GM18858 (cell line): ENCODE results near the gene ACSM5.

Source experiments
- ATAC-seq: cut with Tn5 transposase; IDR thresholded peaks from one replicate; pipeline ENCODE4 v1.9.1; 2021; ENCODE audit not compliant: unreplicated experiment

The ACSM5 gene

GRCh38 chr16:20409398-20410120 is at the start of gene ACSM5:
ACSM5 (plus strand) TSS chr16:20409534; CDS start chr16:20411485, 1,951 bp downstream.
- no peak for ATAC-seq

- no peak for ATAC-seq
These were observed 49.3 kb upstream of the ACSM5 start for GRCh38 chr16:20359997-20360396.

- no peak for ATAC-seq
These were observed 46.1 kb upstream of the ACSM5 start for GRCh38 chr16:20363191-20363590.

GRCh38 chr16:20364051-20364450 is 45.3 kb upstream of the ACSM5 start:
- ATAC-seq: no peak

DNA sequence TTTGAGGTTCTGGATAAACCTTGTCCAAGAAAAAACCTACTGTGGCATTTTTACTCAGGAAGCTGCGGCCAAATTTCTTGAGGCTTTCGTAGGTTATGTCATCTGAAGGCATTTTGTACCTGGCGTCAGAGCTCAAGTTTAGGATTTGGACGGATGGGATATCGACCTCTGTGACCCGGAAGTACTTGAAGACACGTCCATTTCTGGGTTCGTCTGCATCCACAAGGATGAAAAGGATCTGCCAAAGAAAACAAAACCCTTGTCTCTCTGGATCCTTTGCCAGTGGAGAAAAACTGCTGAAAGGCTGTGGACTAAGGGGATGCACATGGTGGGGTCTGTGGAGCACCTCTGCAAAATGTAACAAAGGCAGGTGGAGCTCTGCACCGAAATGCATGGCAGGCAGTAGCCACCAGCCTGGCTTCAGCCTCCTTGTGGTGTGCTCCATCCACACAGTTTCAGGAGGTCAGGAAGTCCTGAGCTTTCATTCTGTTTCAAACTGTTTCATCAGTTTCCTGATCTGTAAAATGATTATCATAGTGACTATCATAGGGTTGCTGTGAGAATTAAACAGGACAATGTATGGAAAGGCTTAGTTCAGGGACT is 39.8 kb upstream of the ACSM5 start:
- ATAC-seq: no peak

- no peak for ATAC-seq
These were observed 36.6 kb upstream of the ACSM5 start for GRCh38 chr16:20372701-20373100.

- no peak for ATAC-seq
These were observed 32.2 kb upstream of the ACSM5 start for GRCh38 chr16:20377181-20377580.

DNA sequence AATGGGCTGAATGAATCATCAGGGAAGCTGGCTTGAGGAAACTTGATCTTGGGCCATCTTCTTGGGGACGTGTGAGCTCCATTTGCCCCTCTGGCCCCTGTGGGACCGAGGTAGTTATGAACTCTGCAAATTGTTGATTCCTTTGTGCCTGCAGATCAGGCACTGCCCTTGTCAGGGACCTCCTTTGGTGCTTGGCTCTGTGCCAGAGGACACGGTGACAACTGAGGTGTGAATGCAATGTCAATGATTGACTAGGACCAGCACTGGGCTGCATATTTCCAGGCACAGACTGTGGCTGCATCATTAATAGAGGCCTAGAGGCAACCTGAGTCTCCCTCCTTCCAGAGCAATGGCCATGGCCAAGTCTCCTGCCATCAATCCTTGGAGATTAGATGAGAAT is 28.6 kb upstream of the ACSM5 start:
- ATAC-seq: no peak

DNA sequence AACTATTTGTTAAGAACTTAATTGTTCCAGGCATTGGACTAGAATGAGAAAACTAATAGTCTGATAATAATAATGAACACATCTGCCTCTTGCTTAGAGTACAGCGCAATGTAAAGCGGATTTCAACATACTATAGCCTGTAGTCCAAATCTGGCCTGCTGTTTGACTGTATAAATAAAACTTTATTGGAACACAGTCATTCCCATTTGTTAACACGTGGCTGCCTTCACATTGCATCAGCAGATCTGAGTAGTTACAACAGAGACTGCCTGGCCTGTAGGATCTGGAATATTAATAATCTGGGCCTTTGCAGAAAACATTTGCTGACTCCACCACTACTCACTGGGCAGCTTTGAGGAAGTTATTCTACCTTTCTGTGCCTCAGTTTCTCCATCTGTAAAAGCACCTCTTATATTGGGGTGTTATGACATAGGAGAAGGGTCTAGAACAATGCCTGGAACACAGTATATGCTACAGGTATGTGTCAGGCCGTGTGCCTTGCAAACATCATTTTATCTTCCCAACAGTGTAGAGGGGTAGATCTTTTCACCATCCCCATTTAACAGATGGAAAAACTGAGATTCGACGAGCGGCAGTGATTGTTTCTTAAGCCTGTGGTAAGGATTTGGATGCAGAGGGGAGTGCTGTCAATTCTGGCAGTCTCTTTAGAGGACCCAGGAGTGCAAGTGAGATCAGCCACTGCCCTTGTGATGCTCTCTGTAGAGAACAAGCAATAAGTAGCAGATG is 27.0 kb upstream of the ACSM5 start:
- ATAC-seq: no peak

GRCh38 chr16:20383106-20384029 is 26.0 kb upstream of the ACSM5 start:
- ATAC-seq: no peak

DNA sequence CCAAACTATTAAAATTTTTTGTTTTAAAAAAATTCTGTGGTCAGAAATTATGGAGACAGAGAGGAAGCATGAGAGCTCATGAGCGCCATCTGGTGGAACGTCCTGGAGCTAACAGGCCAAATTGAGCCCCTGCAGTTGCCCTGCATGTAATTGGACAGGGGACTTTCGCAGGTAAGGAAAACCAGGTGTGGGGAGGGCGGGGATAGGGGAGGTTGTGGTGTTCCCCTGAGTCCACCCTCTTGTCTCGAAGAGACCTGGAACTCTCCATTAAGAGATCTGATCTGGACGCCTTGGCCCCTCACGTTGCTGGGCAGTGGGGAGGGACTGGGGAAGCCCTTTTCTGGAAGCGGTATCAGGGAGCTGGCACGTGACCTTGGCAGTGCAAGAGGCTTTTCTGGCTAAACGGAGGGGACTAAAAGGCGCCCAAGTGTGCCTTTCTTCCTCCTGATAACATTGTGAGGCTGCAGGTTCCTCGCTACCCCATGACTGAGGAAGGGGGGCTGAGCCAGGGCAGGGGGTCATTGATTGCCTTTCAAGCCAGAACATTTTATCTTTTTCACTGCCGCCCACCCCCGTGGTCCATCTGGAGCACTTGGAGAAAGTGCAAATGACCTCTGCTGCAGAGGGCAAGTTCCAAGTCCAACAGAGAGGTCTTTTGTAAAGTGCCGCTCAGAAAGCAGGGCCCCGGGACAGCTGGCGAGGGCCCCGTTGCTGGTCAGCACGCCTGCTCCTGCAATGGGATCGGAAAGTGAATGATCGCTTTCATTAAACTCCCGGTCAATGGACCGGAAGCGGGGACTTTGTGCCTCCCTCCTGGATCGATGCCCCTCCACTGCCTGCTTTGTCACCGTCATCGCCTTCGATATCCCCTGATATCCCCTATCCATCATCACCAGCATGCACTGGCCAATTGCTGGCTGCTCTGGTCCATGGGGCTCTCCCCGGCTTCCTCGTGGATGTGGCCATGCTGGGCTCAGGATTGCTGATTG is 23.2 kb upstream of the ACSM5 start:
- ATAC-seq: no peak

- ATAC-seq: no peak
These were observed 21.4 kb upstream of the ACSM5 start for GRCh38 chr16:20387978-20388377.

DNA sequence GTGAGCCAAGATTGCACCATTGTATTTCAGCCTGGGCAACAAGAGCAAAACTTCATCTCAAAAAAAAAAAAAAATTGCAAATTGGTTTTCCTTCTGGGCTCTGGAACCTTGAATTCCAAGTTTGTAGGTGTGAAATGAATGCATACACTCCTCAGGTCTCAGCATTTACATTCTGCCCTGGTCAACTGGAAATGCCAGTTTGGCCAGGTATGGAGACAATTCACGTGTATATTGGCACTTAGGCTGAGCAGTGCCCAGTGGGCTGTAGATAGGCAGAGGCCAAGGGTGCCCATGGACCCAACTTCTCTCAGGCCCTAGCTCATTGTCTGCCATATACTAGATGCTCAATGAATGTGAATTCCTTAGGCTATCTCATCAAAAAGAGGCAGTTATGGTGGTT is 20.5 kb upstream of the ACSM5 start:
- ATAC-seq: no peak

GRCh38 chr16:20391045-20391444 is 18.3 kb upstream of the ACSM5 start:
- no peak for ATAC-seq

- no peak for ATAC-seq
These were observed 15.3 kb upstream of the ACSM5 start for GRCh38 chr16:20393801-20394577.

DNA sequence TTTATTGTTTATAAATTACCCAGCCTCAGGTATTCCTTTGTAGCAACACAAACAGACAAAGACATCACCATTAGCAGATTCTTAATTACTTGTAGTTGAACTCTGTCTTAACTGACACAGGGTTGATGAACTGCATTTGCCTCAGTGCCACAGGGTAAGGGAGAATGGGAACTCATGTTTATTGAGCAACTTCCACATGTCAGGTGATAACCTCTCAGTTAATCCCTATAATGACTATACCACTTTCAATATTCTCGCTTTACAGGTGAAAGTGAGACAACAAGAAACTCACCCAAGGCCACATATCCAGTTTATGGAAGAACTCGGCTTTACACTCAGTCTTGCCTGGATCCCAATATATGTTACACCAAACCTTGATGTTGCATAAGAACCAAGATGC is 13.4 kb upstream of the ACSM5 start:
- ATAC-seq: no peak

DNA sequence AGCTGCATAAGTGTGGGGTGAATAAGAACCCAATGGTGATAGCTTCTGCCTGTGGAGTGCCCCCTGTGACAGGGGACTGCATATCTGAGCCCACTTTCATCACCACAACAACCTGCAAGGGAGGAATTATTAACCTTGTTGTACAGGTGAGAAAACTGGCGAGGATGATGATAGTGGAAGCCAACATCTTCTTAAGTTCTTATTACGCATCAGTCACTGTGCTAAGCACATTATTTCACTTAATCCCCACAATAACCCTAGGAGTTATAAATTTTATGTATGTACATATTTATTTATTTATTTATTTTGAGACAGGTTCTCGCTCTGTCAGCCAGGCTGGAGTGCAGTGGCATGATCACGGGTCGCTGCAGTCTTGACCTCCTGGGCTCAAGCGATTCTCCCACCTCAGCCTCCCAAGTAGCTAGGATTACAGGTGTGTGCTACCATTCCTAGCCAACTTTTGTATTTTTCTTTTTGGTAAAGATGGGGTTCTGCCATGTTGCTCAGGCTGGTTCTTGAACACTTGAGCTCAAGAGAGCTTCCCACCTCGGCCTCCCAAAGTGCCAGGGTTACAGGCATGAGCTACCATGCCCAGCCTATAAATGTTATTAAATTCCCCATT is 12.4 kb upstream of the ACSM5 start:
- ATAC-seq: no peak

- ATAC-seq: no peak
These were observed 11.8 kb upstream of the ACSM5 start for GRCh38 chr16:20397468-20398074.
